Endothelial cell of umbilical vein (primary cell): ENCODE data around the gene GRID1.

Experiments
- CTCF ChIP-seq, 2 donors: IDR thresholded peaks; 1 replicate in 1 of 2; 2 replicates in 1 of 2; pipeline ENCODE4 v1.5.1; 2011; ENCODE audit warnings: low read length in 2 of 2, mild to moderate bottlenecking in 2 of 2, moderate library complexity in 2 of 2, control low read depth in 1 of 2, inconsistent platforms in 1 of 2, low read depth in 1 of 2; ENCODE audit not compliant: insufficient read depth in 1 of 2; ENCODE audit errors: extremely low read depth in 1 of 2
- POLR2A ChIP-seq: IDR thresholded peaks from 2 replicates; pipeline ENCODE4 v1.6.1; 2012; ENCODE audit warnings: low read depth, mild to moderate bottlenecking, control low read depth, low read length

- TF ChIP-seq CTCF (IDR thresholded peaks at IDR 0.05; ENCODE audit: extremely low read depth in 1 of 2, insufficient read depth in 1 of 2, low read depth in 1 of 2, low read length in 2 of 2) (no peak), POLR2A (no peak)
These were observed 324.4 kb downstream of the GRID1 start for GRCh38 chr10:86042161-86042560.
